Mesodermal cell (in vitro differentiated cells): ENCODE results near the gene MAST4.

Experiments used
- H3K27ac ChIP-seq: 2 replicates; pipeline ENCODE4 v1.7.0; 2013; ENCODE audit warnings: mild to moderate bottlenecking, low read depth, low read length, moderate library complexity; ENCODE audit not compliant: severe bottlenecking
- H3K36me3 ChIP-seq: 2 replicates; pipeline ENCODE4 v1.7.1; 2013; ENCODE audit warnings: mild to moderate bottlenecking, low read length, moderate library complexity; ENCODE audit not compliant: control insufficient read depth, insufficient read depth
- H3K4me1 ChIP-seq: one replicate; pipeline ENCODE4 v1.7.1; 2013; ENCODE audit warnings: mild to moderate bottlenecking, low read length; ENCODE audit not compliant: insufficient read depth, control insufficient read depth, poor library complexity, severe bottlenecking
- H3K4me3 ChIP-seq: 2 replicates; pipeline ENCODE4 v1.7.0; 2013; ENCODE audit warnings: low read length, control low read depth, mild to moderate bottlenecking; ENCODE audit not compliant: insufficient read depth, poor library complexity, severe bottlenecking; ENCODE audit errors: extremely low read depth
- H3K9me3 ChIP-seq: 2 replicates; pipeline ENCODE4 v1.7.1; 2013; ENCODE audit warnings: mild to moderate bottlenecking, low read length, moderate library complexity; ENCODE audit not compliant: control insufficient read depth
- WGBS, 2 experiments: methylation state at CpG; one replicate each; pipeline ENCODE4 v1.1.5; 2013; ENCODE audit warnings: missing lambda C conversion rate in 2 of 2; ENCODE audit not compliant: insufficient coverage in 2 of 2; 5-methylcytosine and 5-hydroxymethylcytosine counted together

Gene MAST4

DNA sequence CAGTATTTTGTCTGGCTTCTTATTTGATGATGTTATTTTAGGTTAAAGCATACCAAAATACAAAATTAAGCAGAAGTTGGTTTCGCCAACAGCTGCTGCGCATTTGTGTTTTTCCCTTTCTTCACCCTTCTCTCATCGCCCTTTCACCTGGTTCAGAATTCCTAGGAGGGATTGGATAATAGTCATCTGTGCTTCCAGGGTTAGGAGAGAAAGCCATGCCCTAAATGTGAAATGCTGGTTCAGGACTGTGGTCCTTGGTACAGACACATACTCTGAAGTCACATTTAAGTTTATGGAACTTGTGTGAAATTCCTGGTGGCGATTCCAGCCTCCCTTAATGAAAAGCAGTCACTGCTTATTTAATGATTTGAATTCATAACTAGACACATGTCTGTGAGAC is 7.7 kb downstream of the MAST4 start:
- Histone ChIP-seq H3K4me3 (no peak overlapping the region), H3K27ac (no peak overlapping the region), H3K4me1 (no peaks in the 10 kb centered on the region), H3K9me3 (no peaks in the 10 kb centered on the region), H3K36me3 (no peaks in the 10 kb centered on the region)
- 60 to 83% methylated on average over 1 of the region's 4 CpGs for WGBS, 2 experiments

DNA sequence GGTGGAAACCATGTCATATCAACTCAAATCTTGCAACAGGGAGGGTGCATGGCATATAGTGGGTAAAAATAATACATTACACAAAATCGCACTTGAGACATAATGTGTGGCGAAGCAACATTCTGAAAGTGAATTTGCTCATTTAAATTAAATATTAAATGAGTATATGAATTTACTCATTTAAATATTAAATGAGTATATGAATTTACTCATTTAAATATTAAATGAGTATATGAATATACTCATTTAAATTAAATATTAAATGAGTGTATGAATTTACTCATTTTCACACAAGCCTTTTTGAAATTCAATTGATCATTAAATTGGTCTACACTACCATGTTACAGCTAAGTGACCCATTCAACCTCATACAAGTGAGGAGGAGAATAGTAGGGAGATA is 10.5 kb downstream of the MAST4 start:
- Histone ChIP-seq H3K36me3 (no peaks in the 10 kb centered on the region), H3K4me3 (no peak overlapping the region), H3K9me3 (no peaks in the 10 kb centered on the region), H3K27ac (no peak overlapping the region), H3K4me1 (no peaks in the 10 kb centered on the region)
- no CpG with 5 or more reads among the region's 2 CpGs for WGBS, 2 experiments

DNA sequence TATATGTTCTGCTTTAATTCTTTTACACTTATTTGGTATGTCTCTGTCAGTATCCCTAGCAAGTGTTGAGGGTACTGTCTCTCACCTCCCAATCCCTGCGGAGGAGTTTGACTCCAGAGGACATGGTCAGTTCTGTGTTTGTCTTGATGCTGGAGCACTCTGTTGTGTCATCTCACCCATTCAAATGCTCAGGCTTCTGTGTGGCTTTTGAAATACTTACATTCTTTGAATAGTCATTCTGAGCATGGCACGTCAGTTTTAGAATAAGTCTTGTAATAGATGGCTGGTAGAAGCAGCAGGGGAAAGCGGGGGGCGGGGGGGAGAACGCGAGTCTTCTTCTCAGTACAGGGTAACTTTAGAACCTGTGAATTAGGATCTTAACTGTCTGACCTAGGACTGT is 12.3 kb downstream of the MAST4 start:
- Histone ChIP-seq H3K36me3 (no peaks in the 10 kb centered on the region), H3K9me3 (no peaks in the 10 kb centered on the region), H3K27ac (no peak overlapping the region), H3K4me3 (no peak overlapping the region), H3K4me1 (no peaks in the 10 kb centered on the region)
- 86 to 90% methylated on average over 2 to 5 of the region's 6 CpGs for WGBS, 2 experiments

DNA sequence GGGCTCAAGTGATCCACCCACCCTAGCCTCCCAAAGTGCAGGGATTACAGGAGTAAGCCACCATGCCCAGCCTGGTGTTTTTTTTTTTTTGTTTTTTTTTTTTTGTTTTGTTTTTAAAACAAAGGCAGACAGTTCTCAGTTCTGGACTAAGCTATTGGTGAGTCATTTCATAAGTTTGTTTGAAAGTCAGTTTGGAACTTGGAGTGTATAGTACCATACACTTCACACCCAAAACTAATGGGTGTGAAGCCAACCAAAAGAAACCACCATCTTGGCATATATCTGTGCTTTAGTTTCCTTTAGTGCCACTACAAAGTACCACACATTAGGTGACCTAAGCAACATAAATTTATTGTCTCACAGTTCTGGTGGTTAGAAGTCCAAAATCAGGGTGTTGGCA is 13.4 kb downstream of the MAST4 start:
- H3K36me3 ChIP-seq, result no peaks in the 10 kb centered on the region
- no peaks in the 10 kb centered on the region for H3K4me1 ChIP-seq
- H3K27ac ChIP-seq, result no peak overlapping the region
- H3K9me3 ChIP-seq, result no peaks in the 10 kb centered on the region
- no peak overlapping the region for H3K4me3 ChIP-seq

DNA sequence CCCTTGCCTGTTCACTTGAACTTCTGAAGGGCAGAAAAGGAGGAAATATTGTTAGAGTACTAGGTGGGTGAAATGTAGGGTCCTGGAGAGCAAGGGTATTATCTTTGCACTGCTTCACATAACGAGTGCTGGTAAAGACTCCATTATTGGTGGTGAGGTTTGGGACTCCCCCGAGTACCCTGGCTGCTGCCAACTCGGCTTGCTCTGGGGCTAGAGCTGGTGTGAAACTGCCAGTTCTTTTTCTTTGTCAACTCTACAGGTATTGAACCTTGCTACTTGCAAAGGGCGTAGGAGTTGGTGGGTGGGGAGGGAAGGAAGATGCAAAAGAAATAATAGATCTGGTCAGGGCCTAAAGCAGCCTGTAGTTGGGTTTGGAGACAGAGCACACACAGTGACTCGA is 16.0 kb downstream of the MAST4 start:
- 92 to 96% methylated on average over 3 to 5 of the region's 5 CpGs for WGBS, 2 experiments
- Histone ChIP-seq H3K4me3 (no peak overlapping the region), H3K36me3 (no peaks in the 10 kb centered on the region), H3K4me1 (no peaks in the 10 kb centered on the region), H3K27ac (no peak overlapping the region), H3K9me3 (no peaks in the 10 kb centered on the region)

DNA sequence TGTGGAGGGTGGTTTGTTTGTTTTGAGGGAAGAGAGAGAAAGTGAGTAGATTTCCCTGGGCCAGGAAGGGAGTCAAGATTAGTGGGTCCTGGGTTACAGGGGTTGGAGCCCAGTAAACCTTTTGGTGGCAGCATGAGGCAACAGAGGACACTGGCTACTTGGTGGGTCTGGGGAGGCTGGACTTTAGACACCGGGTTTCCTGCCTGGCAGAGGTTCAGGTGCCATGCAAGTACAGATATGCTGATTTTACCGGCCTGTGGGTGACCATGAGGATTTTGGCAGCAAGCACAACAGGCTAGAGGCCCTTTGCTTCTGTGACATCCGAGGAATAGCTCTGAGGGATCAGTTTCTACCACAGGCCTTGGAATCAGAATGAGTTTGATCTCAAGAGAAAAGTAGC is 18.9 kb downstream of the MAST4 start:
- Histone ChIP-seq H3K27ac (no peak overlapping the region), H3K36me3 (no peaks in the 10 kb centered on the region), H3K4me3 (no peak overlapping the region), H3K4me1 (no peaks in the 10 kb centered on the region), H3K9me3 (no peaks in the 10 kb centered on the region)
- 96% methylated on average over 3 of the region's 3 CpGs for WGBS, 2 experiments

DNA sequence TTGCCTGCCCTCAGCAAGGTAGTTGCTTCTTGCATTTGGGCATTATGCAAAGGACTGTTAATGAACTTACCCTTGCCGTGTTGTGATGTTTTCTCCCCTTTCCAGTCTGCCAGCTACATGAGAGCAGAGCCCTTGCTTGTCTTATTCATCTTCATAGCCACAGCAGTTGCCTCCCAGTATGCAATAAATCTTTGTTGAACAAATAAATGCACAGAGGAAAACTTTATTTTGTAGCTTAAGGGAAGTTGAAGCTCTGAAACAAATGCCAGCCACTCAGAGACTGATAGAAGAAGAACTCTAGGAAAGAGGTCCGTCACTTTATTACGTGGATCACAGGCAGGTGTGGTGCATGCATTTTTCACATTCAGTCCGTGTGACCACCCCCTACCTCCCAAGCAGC is 19.7 kb downstream of the MAST4 start:
- WGBS, 2 experiments, result 79 to 100% methylated on average over 1 to 3 of the region's 4 CpGs
- Histone ChIP-seq H3K36me3 (no peaks in the 10 kb centered on the region), H3K4me1 (peaks cover 7% of the 10 kb centered on the region), H3K9me3 (no peaks in the 10 kb centered on the region), H3K27ac (no peak overlapping the region), H3K4me3 (no peak overlapping the region)

DNA sequence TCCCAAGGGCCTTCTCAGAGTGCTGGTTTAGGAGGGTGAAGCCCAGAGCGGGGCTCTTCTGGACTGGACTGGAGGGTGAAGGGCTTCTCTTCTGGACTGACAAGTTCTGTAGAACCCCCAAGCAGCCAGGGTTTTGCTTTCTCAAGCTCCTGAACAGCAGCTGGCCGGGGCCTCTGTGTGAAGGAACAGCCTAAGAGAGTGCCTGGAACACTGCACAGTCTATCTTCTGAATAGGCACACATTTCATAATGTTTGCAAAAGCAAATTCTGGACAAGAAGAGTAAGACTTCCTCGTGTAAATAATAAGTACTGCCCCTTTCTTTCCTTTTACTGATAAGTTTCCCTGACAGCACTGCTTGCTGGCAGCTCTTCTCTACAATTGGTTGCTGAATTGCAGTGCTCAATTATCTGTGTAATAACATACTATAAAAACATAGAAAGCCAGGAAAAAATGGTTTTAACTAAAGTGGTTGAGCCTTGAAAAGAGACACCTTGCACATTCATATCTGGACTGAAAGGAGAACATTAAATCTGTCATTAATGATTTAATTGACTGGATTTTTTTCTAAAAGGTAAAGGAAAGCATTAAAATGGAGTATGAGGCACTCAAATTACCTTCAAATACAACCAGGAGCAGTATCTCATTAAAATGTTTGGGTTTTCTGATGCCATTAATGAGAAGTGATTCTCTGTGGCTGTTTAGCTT is 20.5 kb downstream of the MAST4 start:
- WGBS, 2 experiments, result 80 to 92% methylated on average over 3 of the region's 3 CpGs

DNA sequence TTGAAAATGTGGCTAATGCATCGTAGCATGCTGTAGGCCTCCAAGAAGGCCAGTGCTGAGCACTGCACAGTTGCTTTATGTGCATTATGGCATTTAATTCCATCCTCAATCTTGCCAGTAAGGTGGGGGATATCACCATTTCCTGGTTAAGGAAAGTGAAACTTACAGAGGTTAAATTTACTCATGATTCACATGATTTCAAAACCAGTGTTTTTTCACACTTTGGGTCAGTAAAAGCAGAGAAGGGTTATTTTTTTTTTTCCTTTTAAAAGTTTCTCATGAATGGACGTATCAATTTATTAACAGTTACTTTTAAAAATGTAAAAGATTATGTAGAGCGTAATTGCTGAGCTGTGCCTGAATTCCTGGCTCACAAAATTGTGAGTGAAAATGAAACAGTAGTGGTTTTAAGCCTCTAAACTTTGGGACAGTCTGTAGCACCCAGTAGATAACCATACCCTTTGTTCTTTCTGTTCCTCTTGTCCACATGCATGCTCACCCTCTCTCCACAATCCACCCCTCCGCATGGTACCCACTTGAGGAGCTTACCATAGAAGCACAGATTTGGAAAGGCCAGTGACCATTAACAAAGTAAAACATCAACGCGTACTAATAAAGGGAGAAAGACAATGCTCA is 21.2 kb downstream of the MAST4 start:
- WGBS, 2 experiments, result 94 to 100% methylated on average over 2 to 3 of the region's 6 CpGs
- Histone ChIP-seq H3K27ac (no peak overlapping the region), H3K4me3 (no peak overlapping the region), H3K9me3 (no peaks in the 10 kb centered on the region), H3K36me3 (no peaks in the 10 kb centered on the region), H3K4me1 (peaks cover 7% of the 10 kb centered on the region)

More for the DNA sequence above, 20.5 kb downstream of the MAST4 start:
- H3K36me3 ChIP-seq, result no peaks in the 10 kb centered on the region
- no peak overlapping the region for H3K27ac ChIP-seq
- H3K4me1 ChIP-seq, result peaks cover 7% of the 10 kb centered on the region
- H3K9me3 ChIP-seq, result no peaks in the 10 kb centered on the region
- H3K4me3 ChIP-seq, result no peak overlapping the region

DNA sequence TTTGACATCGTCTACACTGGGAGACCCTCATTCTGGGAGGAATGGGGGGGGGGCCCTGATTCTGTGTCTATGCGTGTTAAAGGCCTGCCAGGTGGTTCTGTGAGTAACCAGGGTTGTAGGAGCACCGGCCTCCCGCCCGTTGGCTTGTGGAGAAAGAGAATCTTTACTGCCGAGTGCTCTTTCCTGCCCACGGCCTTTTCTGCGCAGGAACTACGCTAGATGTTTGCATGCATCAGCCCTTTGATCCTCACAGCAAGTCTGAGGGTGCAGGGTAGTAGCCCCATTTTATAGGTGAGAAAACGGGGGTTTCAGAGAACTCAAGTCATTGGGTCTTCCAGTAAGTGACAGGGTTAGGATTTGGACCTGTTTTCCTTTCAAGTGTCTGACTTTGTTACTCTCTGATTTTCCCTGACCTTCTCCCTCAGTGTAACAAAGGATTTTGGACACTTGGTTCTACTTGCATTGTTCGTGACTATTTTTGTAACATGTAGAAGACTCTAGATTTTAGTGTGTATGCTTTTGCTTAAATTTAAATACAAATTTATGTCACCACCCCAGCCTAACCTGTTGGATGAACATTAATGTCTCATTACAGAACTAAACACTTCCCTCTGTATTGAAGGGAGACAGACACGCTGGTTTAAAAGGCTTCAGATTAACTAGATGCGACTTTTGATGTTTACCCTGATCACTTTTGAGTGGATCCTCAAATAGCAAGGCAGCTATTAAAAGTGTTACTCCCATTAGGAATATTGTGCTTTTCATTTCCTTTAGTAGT is 22.0 kb downstream of the MAST4 start:
- Histone ChIP-seq H3K9me3 (peaks cover 6% of the 10 kb centered on the region), H3K36me3 (no peaks in the 10 kb centered on the region), H3K4me3 (no peak overlapping the region), H3K27ac (no peak overlapping the region), H3K4me1 (peaks cover 7% of the 10 kb centered on the region)
- 92 to 95% methylated on average over 10 of the region's 13 CpGs for WGBS, 2 experiments

DNA sequence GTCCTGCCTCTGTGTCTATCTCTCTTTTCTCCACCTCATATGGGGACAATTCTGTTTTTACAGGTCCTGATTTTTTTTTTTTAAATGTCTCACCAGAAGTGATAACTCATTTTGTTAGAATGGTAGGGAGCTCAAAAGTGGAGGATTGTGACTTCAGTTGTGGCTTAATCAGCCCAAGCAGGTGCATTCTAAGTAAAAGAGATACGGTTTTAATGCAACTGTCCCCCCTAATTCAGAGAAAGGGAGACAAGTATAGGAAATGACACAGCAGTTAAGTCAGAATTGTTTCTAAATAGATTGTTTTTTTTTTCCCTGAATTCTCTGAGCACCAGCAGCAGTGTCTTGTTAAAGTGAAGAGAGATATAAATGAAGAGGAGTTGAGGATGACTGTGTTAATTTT is 24.5 kb downstream of the MAST4 start:
- 100% methylated on average over 1 of the region's 1 CpG for WGBS, 2 experiments
- Histone ChIP-seq H3K9me3 (peaks cover 6% of the 10 kb centered on the region), H3K4me3 (no peak overlapping the region), H3K36me3 (no peaks in the 10 kb centered on the region), H3K27ac (peak overlapping the region; percentile 19), H3K4me1 (peaks cover 7% of the 10 kb centered on the region)
